BE2C (cell line): ENCODE measurements around the gene PHLDB2.

Source experiments
- DNase-seq: peaks from one replicate; pipeline ENCODE4 v3.0.0-alpha.2; 2020
- H3K27me3 ChIP-seq: fragments of 250-450 bp; sonication (Bioruptor Pico); 2 replicates; pipeline ENCODE4 v1.5.1; 2020; ENCODE audit warnings: mild to moderate bottlenecking
- H3K36me3 ChIP-seq: fragments of 250-450 bp; sonication (Bioruptor Pico); 2 replicates; pipeline ENCODE4 v1.5.1; 2020; ENCODE audit warnings: mild to moderate bottlenecking
- H3K4me1 ChIP-seq: fragments of 250-450 bp; sonication (Bioruptor Pico); 2 replicates; pipeline ENCODE4 v1.5.1; 2020
- H3K4me3 ChIP-seq: 2 replicates; pipeline ENCODE4 v1.5.1; 2011; ENCODE audit warnings: low read depth, low read length
- H3K9me3 ChIP-seq: fragments of 250-450 bp; sonication (Bioruptor Pico); 2 replicates; pipeline ENCODE4 v1.5.1; 2020
- CTCF ChIP-seq: IDR thresholded peaks from 2 replicates; pipeline ENCODE4 v1.5.1; 2012; ENCODE audit warnings: mild to moderate bottlenecking, low read depth, low read length

PHLDB2 gene

GRCh38 chr3:112013784-112014143 lies 154.7 kb downstream of the PHLDB2 start:
- Histone ChIP-seq H3K36me3 (no peaks in the 10 kb centered on the region), H3K4me3 (no peak overlapping the region), H3K27me3 (no peaks in the 10 kb centered on the region), H3K4me1 (peaks cover 4% of the 10 kb centered on the region; the same call in 1 of the 2 replicates), H3K9me3 (no peaks in the 10 kb centered on the region)
- no peak for TF ChIP-seq CTCF
- DNase-seq, result no peak

- H3K4me1 ChIP-seq, result no peaks in the 10 kb centered on the region
- H3K4me3 ChIP-seq, result no peak overlapping the region
- no peaks in the 10 kb centered on the region for H3K9me3 ChIP-seq
- TF ChIP-seq CTCF, result no peak
- no peak for DNase-seq
- H3K36me3 ChIP-seq, result no peaks in the 10 kb centered on the region
- no peaks in the 10 kb centered on the region for H3K27me3 ChIP-seq
Measured at GRCh38 chr3:112017091-112017490, 158.0 kb downstream of the PHLDB2 start.

GRCh38 chr3:112018712-112019111 lies 159.6 kb downstream of the PHLDB2 start:
- no peak for DNase-seq
- Histone ChIP-seq H3K9me3 (no peaks in the 10 kb centered on the region), H3K4me1 (no peaks in the 10 kb centered on the region), H3K4me3 (no peak overlapping the region), H3K36me3 (no peaks in the 10 kb centered on the region), H3K27me3 (no peaks in the 10 kb centered on the region)
- TF ChIP-seq CTCF, result no peak

GRCh38 chr3:112019716-112020115 lies 160.7 kb downstream of the PHLDB2 start:
- no peaks in the 10 kb centered on the region for H3K36me3 ChIP-seq
- H3K27me3 ChIP-seq, result no peaks in the 10 kb centered on the region
- H3K4me3 ChIP-seq, result no peak overlapping the region
- no peaks in the 10 kb centered on the region for H3K9me3 ChIP-seq
- TF ChIP-seq CTCF, result no peak
- no peaks in the 10 kb centered on the region for H3K4me1 ChIP-seq
- DNase-seq, result no peak

- Histone ChIP-seq H3K4me1 (no peaks in the 10 kb centered on the region), H3K36me3 (no peaks in the 10 kb centered on the region), H3K9me3 (no peaks in the 10 kb centered on the region), H3K4me3 (no peak overlapping the region), H3K27me3 (no peaks in the 10 kb centered on the region)
- no peak for TF ChIP-seq CTCF
- no peak for DNase-seq
Measured at GRCh38 chr3:112020674-112021085, 161.6 kb downstream of the PHLDB2 start.
